HG02759 (cell line): ENCODE data around the gene MTARC2.
A peak's percentile ranks its signal among the peaks of the same experiment; 100 is the strongest.

Experiments used
- ATAC-seq: cut with Tn5 transposase; IDR thresholded peaks from one replicate; pipeline ENCODE4 v1.9.1; 2021; ENCODE audit warnings: mild to moderate bottlenecking, moderate library complexity; ENCODE audit not compliant: unreplicated experiment

Gene MTARC2

DNA sequence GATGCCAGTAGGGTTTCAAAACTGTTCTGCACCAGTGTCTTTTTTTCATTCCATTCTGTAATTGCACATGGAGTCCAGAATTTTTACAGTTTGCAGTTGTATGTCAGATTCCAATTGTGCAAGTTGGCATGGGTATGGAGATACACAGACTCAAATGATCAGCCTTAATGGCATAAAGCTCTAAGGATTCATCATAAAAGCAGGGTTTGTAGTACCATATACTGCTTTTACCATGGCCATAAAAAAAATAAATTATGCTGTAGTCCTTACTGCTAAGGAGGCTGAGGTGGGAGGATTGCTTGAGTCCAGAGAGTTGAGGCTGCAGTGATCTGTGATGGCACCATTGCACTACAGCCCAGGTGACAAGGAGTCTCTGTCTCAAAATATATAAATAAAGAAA lies 48.9 kb downstream of the MTARC2 start:
- no peak for ATAC-seq

DNA sequence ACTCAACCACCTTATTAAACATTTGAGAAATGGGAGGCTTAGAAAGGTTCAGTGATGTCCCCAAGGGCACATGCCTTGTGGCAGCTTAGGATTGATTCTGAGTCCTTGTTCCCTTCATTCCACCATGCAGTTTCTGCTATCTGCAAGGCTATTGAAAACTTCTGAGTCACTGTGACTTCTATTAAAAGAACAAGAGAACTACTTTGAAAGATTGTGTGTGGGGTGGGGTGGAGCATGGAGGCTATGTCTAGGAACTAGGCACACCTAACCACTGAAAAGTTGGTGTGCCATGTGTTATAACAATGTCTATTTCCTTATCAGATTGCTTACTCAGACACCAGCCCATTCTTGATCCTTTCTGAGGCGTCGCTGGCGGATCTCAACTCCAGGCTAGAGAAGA lies 49.4 kb downstream of the MTARC2 start:
- ATAC-seq: no peak

DNA sequence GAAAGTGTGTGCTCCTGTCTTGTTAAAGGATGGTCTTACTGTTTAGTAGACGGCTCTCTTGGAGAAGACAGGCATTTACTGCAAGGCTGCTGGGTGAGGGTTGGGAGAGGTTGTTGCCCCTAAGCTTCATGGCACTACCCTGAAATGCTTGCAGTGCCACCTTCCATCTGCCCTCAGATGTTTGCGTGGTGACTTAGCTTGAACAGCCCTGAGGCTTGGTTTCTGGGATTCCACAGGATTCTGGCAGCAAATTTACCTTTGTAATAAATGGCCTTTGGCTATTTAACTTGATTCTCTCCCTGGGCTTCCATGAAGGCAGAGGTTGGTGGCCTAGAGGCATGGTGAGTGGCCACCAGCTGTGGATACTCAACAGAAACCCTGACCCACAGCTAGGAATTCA lies 50.2 kb downstream of the MTARC2 start:
- no peak for ATAC-seq

DNA sequence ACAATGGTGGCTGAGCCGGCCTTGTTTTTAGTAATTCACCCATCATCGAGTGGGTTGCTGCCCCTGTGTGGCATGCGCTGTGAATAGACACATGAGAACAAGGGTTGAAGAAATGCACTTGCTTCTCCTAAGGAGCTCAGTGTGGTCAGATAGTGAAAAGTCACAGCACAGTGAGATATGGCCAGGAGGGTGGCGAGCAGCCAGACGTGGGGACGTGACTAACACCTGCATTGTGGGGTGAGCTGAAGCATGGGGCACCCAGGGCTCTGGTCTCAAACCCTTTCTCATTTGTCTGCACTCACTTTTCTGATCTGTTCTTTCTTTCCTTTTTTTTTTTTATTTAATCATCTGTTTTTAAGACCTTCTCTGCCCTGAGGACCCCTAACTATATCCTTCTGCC lies 52.1 kb downstream of the MTARC2 start:
- ATAC-seq: no peak

DNA sequence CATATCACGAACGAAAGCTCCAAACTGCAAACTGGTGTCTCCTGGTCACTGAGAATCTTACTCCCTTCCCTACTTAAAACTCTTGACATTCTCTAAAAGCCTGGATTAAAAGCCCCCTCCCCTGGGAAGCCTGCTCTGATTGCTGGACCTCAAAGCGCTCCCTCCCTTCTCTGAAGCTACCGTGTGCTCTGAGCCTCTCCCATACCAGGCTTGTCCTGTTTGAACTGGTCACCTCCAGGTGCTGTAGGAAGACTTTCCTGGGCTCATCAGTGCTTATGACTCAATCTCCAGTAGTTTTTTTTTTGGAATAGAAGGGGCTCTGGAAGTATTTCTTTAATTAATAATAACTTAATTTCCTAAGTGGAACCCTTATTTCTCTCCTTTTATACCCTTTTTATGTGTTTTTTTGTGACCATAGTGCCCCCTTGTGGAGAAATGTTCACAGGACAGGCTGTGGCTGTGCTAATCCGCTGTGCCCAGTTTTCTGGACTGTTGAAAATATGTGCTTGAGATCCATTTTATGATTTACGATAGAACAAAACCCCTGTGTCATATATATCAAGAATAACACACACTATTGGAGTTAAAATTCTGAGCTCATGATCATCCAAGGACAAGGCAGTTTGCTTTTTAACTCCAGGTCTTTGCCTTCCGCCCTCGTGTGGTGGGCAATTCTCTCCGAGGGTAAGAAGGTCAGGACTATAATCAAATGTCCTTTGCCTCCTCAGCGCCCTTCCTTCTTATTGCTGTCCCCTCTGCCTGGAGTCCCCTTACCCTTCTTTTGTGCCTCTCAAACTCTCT lies 55.5 kb downstream of the MTARC2 start:
- peak; percentile 60 for ATAC-seq

DNA sequence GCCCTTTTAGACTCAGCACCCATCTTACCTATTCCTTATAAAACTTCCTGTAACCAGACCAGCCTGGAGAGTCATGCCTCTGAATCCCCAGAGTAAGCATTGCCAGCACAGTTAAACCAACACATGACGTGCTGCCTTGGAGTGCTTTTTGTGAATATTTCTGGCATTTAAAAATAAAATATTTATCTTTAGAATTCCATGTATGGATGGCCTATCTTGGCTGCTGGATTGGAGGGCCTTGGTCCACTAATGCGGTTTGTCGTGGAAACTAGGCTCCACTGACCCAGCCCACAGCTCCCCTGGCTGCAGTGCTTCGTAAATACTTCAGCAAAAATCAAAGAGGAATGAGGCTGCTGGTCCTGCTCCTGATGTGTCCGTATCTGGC lies 56.1 kb downstream of the MTARC2 start:
- no peak for ATAC-seq

DNA sequence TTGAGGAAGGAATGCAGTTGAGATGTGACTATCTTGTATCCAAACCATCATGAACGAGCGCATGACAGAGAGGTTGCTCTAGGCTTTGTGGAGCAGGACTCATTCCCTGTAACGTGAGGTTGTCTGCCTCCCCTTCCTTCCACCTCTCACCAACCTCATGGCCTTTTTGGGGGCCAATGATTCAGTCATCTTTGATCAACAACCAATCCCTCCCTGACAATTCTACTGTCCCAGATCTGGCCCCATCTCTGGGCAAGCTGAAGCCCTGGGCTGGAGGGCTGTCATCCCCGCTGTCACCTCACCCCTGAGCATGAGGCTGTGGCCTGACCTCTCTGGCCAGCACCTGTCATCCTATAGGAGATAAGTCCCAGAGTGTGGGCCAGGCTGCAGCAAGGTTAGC lies 58.3 kb downstream of the MTARC2 start:
- ATAC-seq: no peak

DNA sequence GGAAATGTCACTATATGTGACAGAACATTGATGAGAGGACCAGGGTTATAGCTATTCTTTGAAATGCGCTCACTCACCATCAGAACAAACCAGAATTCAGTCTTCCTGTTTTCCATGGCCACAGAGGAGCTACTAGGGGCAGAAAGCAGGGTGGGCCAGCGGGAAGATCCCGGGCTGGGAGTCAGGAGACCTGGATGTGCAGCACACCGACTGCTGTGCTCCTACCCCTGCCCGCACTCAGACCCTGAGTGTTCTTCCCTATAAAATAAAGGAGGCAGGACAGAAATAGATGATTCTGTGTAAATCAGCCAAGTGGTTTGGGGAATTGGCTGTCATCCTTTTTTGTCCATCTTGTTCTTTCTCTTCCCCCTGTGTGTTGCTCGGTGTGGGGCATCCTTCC lies 59.6 kb downstream of the MTARC2 start:
- ATAC-seq: no peak

DNA sequence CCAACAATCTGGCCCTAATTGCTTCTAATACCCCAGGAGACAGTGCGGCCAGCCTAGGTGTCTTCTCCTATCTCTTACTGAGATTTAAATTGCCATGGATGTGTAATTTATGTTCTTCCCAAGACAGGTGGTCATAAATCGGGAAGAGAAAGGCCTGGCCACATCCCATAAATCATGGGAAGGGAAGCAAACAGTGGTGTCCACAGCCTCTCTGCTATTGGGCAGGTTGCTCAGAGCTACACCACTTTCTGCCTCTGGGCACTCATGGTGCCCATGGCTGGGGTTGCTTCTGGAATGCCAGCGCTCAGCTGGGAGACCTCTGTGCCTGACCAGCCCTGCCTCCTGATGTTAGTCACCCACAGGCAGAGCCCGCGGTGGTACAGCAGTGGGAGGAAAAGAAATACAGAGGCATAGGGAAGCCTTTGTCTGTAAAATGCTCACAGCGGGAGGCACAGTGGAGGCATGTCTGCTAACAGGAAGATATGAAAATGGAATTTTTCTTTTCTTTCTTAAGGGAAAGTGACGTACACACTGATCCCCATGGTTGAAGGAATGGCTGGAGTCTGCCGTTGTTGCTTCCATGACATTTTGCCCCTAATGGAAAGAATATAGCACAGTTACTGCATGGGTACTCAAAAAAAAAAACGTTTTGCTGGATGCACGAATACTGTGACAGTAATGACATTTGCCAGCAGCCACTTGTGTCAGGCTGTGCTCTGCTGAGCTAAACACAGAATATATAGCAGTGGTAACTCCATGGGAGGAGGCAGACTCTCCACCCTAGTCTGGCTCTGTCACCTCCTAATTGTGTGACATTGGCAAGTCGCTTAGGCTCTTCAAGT lies 60.4 kb downstream of the MTARC2 start:
- no peak for ATAC-seq

DNA sequence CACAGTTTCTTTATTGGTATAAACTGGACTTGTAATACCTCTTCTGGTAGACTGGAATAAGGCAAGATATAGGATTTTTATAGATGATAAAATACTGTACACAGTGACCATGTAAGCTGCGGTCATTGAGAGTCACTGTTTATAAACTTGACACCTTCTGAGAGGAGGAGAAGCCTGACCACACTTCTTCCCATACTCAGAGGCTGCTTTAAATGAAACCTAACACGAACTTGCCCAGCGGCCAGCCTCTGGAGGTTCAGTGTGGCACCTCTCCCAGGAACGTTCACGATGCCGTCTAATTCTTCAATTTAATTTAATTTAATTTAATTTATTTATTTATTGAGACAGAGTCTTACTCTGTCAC lies 61.0 kb downstream of the MTARC2 start:
- ATAC-seq: no peak

DNA sequence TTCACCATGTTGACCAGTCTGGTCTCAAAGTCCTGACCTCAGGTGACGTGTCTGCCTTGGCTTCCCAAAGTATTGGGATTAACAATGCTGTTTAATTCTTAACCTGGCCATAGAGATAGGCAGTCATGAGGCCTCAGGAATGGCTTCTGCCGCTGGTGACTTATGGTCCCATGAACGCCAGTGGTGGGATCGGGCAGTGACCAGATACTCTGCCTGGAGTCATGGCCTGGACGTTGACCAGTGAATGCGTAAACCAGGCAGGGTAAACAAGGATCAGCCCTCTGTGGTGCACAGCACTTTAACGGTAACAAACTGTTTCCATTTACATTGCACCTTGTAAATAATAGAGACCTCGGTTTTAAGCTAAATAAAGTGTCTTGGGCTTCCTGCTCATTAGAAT lies 61.6 kb downstream of the MTARC2 start:
- peak; percentile 6 for ATAC-seq

DNA sequence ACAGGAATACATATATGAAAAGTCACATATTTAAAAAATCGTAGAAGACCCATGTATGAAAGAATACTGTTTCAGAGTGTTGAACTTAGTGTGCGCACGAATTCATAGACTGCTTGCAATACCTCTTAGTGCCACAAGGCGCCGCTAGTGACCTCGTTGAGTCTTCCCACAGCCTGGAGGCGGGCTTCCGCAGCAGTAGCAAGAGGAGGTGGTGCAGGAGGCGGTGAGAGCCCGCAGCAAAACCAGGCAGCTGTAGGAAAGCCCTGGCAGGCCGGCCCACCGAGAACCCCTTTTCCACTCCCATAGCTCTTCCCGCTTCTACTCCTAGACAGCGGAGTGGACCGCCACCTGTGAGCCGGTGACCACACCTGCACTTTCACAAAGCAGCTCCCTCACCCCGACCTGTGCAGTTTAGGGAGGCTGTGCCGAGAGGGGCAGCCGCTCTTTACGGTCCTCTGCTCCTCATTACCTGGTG lies 62.1 kb downstream of the MTARC2 start:
- ATAC-seq: peak; percentile 94

DNA sequence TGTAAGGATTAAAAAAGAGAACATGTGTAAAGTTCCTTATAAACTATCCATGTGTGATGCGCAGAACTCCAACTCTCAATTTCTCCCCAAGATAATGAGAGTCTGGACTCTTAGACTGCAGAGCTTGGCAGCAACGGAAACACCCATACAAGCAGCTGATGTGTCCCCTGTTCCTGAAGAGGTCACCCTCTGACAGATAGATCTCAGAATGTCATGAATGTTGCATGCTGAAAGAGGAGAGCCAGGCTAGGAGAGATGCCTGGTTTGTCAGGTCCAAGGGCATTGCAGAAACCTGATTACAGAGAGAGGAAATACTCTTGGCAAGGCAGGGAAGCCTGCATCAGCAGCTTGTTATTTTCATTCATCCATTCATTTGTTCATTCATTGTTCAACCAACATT lies 62.8 kb downstream of the MTARC2 start:
- ATAC-seq: no peak

DNA sequence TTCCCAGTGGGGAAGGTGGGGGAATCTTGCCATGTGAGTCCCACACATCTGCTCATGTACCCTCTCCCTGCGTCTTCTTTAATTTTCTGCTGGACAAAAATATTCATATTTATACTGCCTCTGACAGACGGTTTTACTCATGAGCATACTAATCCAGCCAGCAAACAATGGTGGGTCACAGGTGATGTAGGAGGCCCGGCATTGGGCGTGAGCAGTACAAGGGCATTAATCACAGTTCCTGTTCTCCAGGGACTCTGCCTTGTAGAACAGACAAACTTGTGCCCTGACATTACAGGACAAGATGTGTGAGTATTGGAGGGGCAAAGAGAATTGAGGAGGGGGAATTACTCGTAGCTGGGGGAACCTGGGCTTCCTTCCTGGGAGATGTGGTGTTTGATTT lies 63.6 kb downstream of the MTARC2 start:
- ATAC-seq: no peak

DNA sequence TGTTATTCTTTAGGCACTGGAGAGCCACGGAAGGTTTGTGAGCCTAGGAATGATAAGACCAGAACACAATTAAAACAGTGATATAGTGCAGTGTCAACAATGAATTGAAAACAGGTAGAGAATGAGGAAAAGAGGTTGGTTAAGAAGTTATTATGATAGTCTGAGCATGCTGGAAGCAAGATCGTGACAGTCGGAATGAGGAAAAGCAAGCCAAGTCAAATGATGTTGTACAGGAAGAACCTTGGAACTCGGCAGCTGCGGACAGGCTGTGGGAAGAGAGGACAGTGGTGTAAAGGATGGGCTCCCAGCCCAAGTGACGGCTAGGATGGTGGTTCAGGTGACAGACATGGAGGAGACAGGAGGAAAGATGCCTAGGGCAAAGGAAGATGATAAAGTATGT lies 64.2 kb downstream of the MTARC2 start:
- ATAC-seq: no peak

DNA sequence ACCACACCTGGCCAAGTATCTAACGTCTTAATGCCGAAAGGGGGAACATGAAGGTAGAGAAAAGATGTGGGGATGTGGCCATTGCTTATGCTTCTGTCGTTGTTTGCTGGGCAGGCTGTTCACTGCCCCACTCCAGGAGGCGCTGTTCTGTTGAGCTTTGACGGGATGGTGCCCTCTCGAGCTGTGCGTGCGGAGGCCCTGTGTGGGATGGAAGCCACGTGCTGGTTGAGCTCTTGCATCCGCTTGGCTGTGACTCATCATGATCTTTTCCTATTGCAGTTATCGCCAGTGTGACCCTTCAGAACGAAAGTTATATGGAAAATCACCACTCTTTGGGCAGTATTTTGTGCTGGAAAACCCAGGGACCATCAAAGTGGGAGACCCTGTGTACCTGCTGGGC lies 64.9 kb downstream of the MTARC2 start:
- no peak for ATAC-seq

DNA sequence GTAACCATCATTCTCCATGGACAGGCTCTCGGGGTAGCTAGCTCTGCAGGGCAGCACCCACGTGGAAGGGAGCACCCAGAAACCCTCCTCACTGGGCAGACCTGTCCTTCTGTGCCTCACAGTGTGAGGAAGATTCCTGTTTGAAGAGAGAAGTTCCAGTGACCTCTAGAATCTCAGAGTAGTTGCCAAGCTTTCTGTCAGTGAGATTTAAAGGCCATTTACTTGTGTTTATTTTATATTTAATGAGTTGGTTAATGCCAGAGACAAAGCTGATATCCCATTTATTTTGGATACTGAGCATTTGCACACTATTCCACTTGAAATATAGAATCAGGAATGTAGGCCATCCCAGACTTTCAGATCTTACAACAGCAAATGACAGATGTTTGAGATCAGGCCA lies 67.3 kb downstream of the MTARC2 start:
- no peak for ATAC-seq

DNA sequence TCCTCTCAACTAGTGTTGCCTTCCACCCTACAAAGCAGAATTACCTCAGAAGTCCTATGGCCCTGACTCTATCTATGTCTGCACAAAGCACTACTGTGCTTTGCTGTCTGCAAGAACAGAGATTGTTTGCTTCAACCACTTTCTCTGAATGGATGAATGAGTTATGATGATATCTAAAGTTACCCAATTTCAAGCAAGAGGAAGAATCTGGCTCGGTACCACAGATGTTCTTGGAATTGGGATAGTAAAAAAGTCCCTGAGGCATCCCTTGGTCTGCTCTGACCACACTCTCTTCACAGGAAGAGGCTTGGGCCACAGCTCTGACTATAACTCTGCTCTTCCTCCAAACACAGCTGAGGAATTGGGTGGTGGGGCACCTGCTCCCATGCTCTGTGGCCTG lies 69.8 kb downstream of the MTARC2 start:
- ATAC-seq: no peak

DNA sequence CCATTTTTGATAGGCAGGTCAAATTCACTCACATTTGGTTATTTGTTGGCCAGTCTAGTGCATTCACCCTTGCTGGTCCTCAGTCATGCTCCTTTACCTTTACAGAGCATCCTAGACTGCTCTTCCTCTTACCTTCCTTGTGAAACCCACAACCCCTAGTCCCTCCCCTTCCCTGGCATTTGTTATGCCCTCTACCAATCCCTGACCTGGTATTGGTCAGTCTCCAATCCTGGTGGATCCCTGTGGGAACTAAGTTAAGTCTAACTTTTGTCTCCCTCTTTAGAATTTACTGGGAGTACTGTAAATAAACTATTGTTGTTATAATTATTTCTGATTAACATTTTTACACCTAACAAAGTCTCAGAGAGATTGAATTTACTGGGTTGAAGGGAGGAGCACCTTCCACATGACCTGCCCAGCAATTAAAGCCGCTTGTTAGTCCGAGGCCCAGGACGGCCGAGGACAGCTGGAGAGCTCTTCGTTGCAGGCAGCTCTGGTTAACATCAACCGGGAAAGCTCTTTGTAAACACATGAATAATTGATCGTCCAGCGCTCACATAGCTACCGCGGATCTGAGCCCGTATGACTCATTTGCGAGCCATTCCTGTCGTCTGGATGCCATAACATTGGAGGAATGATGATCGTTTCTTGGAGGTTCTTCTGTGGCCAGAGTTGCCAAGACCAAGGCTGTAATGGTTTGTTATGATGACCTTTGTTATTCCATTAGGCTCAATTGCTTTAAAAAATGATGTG lies 70.5 kb downstream of the MTARC2 start:
- ATAC-seq: no peak

DNA sequence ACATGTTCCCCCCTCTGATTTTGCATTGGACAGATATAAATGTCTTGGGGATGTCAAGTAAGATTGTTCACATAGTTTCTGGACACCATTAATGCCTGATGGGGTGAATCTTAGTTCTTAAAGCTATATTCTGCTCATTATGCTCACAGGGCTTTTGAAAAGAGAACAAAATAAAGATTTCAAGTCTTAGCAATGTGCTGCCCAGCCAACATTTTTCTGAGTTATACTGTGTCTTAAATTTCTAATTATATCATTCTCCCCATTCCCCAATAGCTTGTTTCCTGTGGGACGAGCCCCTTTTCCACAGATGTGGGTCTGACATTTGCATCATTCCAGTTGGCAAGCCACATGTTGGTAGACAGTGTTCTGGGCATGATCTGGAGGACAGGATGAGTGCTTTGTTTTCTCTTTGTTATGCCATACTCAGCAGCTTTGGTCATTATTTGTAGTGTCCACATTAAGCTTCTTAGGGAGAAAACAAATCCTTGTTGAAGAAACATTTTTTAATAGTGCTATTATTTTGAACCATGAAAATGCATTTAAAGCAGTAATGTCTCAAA lies 71.4 kb downstream of the MTARC2 start:
- no peak for ATAC-seq
